GM23338 (cell line): ENCODE results near the gene S100A11.

Experiments used
- CREB1 ChIP-seq: fragments of 250-450 bp; sonication (Bioruptor Pico); IDR thresholded peaks from 2 replicates; pipeline ENCODE4 v1.5.0; 2020; ENCODE audit warnings: low read depth, mild to moderate bottlenecking, moderate library complexity
- EZH2phosphoT487 ChIP-seq: fragments of 200-600 bp; sonication (generic); IDR thresholded peaks from one replicate; pipeline ENCODE4 v1.8.1; 2018; ENCODE audit warnings: antibody characterized with exemption; ENCODE audit not compliant: unreplicated experiment
- TF ChIP-seq, protein P1 (sequence below), 2 experiments: fragments of 200-600 bp in 1 of 2; sonication (generic) in 1 of 2; conservative IDR thresholded peaks; 2 replicates each; pipeline versions ENCODE4 v1.5.1 to v1.6.1; 2016 to 2017; ENCODE audit warnings: antibody characterized with exemption in 2 of 2, low read depth in 2 of 2, mild to moderate bottlenecking in 2 of 2, moderate library complexity in 1 of 2
- TF ChIP-seq, protein P2 (sequence below): IDR thresholded peaks from one replicate; pipeline ENCODE4 v1.6.1; 2018; ENCODE audit warnings: antibody characterized with exemption; ENCODE audit not compliant: unreplicated experiment

DNA sequence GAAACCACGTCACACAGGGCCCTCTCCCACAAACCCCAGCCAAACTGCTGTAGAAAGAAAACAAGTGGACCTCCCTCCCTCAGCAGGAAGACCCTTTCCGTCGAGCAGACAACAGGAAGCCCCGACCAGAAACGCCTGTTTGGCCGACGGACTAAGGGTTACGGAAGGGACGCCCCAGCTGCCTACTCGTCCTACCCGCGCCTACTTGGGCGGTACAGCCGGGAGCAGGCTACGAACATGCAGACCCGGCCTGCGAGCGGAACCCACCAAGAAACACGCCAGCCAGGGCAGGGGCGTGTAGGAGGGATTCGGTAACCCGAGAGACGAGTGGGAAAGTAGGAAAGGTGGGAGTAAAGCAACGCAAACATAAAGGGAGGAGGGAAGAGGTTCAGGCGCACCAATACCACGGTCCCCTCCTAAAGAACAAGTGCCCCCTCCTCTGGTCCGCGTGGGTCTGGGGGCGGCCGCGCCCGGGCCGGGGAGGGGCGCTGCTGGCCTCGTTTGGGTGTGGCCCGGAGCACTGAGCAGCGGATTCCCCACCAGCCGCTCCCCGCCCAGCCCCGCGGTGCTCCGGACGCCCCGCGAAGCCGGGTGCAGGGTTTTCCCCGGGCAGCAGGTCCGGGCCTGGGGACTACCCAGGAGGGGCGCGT lies 43.6 kb downstream of the S100A11 start:
- TF ChIP-seq, protein P1, sequence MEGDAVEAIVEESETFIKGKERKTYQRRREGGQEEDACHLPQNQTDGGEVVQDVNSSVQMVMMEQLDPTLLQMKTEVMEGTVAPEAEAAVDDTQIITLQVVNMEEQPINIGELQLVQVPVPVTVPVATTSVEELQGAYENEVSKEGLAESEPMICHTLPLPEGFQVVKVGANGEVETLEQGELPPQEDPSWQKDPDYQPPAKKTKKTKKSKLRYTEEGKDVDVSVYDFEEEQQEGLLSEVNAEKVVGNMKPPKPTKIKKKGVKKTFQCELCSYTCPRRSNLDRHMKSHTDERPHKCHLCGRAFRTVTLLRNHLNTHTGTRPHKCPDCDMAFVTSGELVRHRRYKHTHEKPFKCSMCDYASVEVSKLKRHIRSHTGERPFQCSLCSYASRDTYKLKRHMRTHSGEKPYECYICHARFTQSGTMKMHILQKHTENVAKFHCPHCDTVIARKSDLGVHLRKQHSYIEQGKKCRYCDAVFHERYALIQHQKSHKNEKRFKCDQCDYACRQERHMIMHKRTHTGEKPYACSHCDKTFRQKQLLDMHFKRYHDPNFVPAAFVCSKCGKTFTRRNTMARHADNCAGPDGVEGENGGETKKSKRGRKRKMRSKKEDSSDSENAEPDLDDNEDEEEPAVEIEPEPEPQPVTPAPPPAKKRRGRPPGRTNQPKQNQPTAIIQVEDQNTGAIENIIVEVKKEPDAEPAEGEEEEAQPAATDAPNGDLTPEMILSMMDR (conservative IDR thresholded peaks at IDR 0.05; ENCODE audit: low read depth in 2 of 2): no peak
- TF ChIP-seq EZH2phosphoT487 (no peak), CREB1 (CRISPR knock-in tag) (no peak)
- TF ChIP-seq, protein P2, sequence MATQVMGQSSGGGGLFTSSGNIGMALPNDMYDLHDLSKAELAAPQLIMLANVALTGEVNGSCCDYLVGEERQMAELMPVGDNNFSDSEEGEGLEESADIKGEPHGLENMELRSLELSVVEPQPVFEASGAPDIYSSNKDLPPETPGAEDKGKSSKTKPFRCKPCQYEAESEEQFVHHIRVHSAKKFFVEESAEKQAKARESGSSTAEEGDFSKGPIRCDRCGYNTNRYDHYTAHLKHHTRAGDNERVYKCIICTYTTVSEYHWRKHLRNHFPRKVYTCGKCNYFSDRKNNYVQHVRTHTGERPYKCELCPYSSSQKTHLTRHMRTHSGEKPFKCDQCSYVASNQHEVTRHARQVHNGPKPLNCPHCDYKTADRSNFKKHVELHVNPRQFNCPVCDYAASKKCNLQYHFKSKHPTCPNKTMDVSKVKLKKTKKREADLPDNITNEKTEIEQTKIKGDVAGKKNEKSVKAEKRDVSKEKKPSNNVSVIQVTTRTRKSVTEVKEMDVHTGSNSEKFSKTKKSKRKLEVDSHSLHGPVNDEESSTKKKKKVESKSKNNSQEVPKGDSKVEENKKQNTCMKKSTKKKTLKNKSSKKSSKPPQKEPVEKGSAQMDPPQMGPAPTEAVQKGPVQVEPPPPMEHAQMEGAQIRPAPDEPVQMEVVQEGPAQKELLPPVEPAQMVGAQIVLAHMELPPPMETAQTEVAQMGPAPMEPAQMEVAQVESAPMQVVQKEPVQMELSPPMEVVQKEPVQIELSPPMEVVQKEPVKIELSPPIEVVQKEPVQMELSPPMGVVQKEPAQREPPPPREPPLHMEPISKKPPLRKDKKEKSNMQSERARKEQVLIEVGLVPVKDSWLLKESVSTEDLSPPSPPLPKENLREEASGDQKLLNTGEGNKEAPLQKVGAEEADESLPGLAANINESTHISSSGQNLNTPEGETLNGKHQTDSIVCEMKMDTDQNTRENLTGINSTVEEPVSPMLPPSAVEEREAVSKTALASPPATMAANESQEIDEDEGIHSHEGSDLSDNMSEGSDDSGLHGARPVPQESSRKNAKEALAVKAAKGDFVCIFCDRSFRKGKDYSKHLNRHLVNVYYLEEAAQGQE: no peak
